Keratinocyte (primary cell): ENCODE results near the gene ERC2. TPM values are rescaled to one million over a fixed set of nuclear protein-coding genes. Genes with fewer than 3 reads are reported as not detected.

Experiments used
- DNase-seq: peaks from one replicate; pipeline ENCODE4 v3.0.0-alpha.2; 2011; ENCODE audit warnings: low read depth, missing footprints, low spot score
- FAIRE-seq: peaks from 2 replicates; lab custom pipeline; 2011; peaks lifted over from hg19 to GRCh38; lab: Jason Lieb, UNC
- H2AFZ ChIP-seq: 2 replicates; pipeline ENCODE4 v1.6.0; 2012; ENCODE audit warnings: low read length, control low read depth, inconsistent platforms; ENCODE audit not compliant: control insufficient read depth
- H3K27ac ChIP-seq: 2 replicates; pipeline ENCODE4 v1.5.1; 2011; ENCODE audit warnings: low read length; ENCODE audit not compliant: control insufficient read depth, insufficient read depth
- H3K27me3 ChIP-seq: 3 replicates; pipeline ENCODE4 v1.6.0; 2011; ENCODE audit warnings: low read length; ENCODE audit not compliant: control insufficient read depth, insufficient read depth; ENCODE audit errors: extremely low read depth
- H3K36me3 ChIP-seq, 2 experiments: 2 replicates in 1 of 2; 3 replicates in 1 of 2; pipeline ENCODE4 v1.5.1; 2011; ENCODE audit warnings: low read length in 2 of 2, mild to moderate bottlenecking in 1 of 2; ENCODE audit not compliant: control insufficient read depth in 2 of 2, insufficient read depth in 2 of 2; ENCODE audit errors: extremely low read depth in 1 of 2
- H3K4me1 ChIP-seq: 3 replicates; pipeline ENCODE4 v1.5.1; 2011; ENCODE audit warnings: low read length; ENCODE audit not compliant: control insufficient read depth, insufficient read depth; ENCODE audit errors: extremely low read depth
- H3K4me2 ChIP-seq: 3 replicates; pipeline ENCODE4 v1.6.0; 2011; ENCODE audit warnings: low read depth, low read length; ENCODE audit not compliant: control insufficient read depth, insufficient read depth; ENCODE audit errors: extremely low read depth
- H3K4me3 ChIP-seq, 3 experiments: fragments of 200-600 bp in 1 of 3; sonication (generic) in 1 of 3; 2 replicates in 2 of 3; 3 replicates in 1 of 3; pipeline ENCODE4 v1.5.1; 2011 to 2016; ENCODE audit warnings: low read length in 3 of 3, mild to moderate bottlenecking in 3 of 3, control low read depth in 2 of 3, inconsistent platforms in 1 of 3, low read depth in 1 of 3, mixed read lengths in 1 of 3, mixed run types in 1 of 3, moderate library complexity in 1 of 3; ENCODE audit not compliant: control insufficient read depth in 2 of 3, insufficient read depth in 2 of 3; ENCODE audit errors: extremely low read depth in 1 of 3
- H3K79me2 ChIP-seq: 2 replicates; pipeline ENCODE4 v1.6.0; 2012; ENCODE audit warnings: low read length; ENCODE audit not compliant: control insufficient read depth, insufficient read depth
- H3K9ac ChIP-seq: 3 replicates; pipeline ENCODE4 v1.6.0; 2011; ENCODE audit warnings: low read length; ENCODE audit not compliant: control insufficient read depth, insufficient read depth; ENCODE audit errors: extremely low read depth
- H3K9me1 ChIP-seq: 3 replicates; pipeline ENCODE4 v1.6.0; 2011; ENCODE audit warnings: low read length; ENCODE audit not compliant: control insufficient read depth, insufficient read depth; ENCODE audit errors: extremely low read depth
- H3K9me3 ChIP-seq: 2 replicates; pipeline ENCODE4 v1.5.1; 2012; ENCODE audit warnings: low read depth, low read length; ENCODE audit not compliant: control insufficient read depth
- H4K20me1 ChIP-seq: 3 replicates; pipeline ENCODE4 v1.6.0; 2011; ENCODE audit warnings: low read length; ENCODE audit not compliant: control insufficient read depth, insufficient read depth; ENCODE audit errors: extremely low read depth
- CTCF ChIP-seq, 3 experiments: IDR thresholded peaks in 1 of 3; conservative IDR thresholded peaks in 1 of 3; optimal IDR thresholded peaks in 1 of 3; 2 replicates in 2 of 3; 3 replicates in 1 of 3; pipeline versions ENCODE3 to v1.5.1; 2011; ENCODE audit warnings: low read length in 3 of 3, mild to moderate bottlenecking in 3 of 3, moderate library complexity in 2 of 3, control low read depth in 1 of 3, inconsistent platforms in 1 of 3; ENCODE audit not compliant: insufficient read depth in 2 of 3; ENCODE audit errors: extremely low read depth in 1 of 3
- EZH2 ChIP-seq: IDR thresholded peaks from one replicate; pipeline ENCODE4 v1.6.1; 2012; ENCODE audit warnings: inconsistent platforms, mild to moderate bottlenecking, low read length, moderate library complexity
- dilution Hi-C: fragments of 300-500 bp; cut with MboI; formaldehyde crosslinking; loops from one replicate; pipeline ENCODE4 v1.7.0; 2020; ENCODE audit warnings: low sequenced_read_pairs; ENCODE audit not compliant: extremely low pct_ligation_motif_present
- polyA plus RNA-seq, 5 experiments: library from polyadenylated mRNA; depleted of rRNA in 3 of 5; stranded (reverse) in 3 of 5; stranded (forward) in 1 of 5; unstranded in 1 of 5; fragments of >200 nt; gene quantifications; 1 replicate in 1 of 5; 2 replicates in 3 of 5; 3 replicates in 1 of 5; pipeline versions ENCODE4 v1.2.1 to v1.2.3, GENCODE V29; 2011 to 2012; ENCODE audit warnings: missing spikeins in 2 of 5, low read depth in 1 of 5, low replicate concordance in 1 of 5

Gene ERC2
- polyA plus RNA-seq, 1 donor (not counting 4 experiments of a cell fraction or from before 2014, with no cell fraction given): 0.08 TPM

- dilution Hi-C loops: no loop called here
Measured at GRCh38 chr3:56154297-56154696, 314.0 kb downstream of the ERC2 start.

GRCh38 chr3:56147354-56147753, 320.9 kb downstream of the ERC2 start:
- Histone ChIP-seq H3K27me3 (no peaks in the 10 kb centered on the region), H3K79me2 (no peaks in the 10 kb centered on the region), H3K4me3 (no peak overlapping the region), H3K36me3 (no peaks in the 10 kb centered on the region), H4K20me1 (no peaks in the 10 kb centered on the region), H3K9me3 (no peaks in the 10 kb centered on the region), H3K27ac (no peak overlapping the region), H3K4me2 (no peak overlapping the region), H2AFZ (no peak overlapping the region), H3K9me1 (no peaks in the 10 kb centered on the region), H3K9ac (no peak overlapping the region), H3K4me1 (no peaks in the 10 kb centered on the region)
- DNase-seq (no peak), FAIRE-seq (no peak)
- dilution Hi-C loops: no loop called here
- TF ChIP-seq EZH2: no peak
- TF ChIP-seq CTCF (optimal IDR thresholded peaks at IDR 0.05 in 1 of 3, IDR thresholded peaks at IDR 0.05 in 1 of 3, conservative IDR thresholded peaks at IDR 0.05 in 1 of 3; ENCODE audit: extremely low read depth in 1 of 3, insufficient read depth in 2 of 3, low read length in 3 of 3): no peak

More at GRCh38 chr3:56154297-56154696, 314.0 kb downstream of the ERC2 start:
- Histone ChIP-seq H3K9me1 (no peaks in the 10 kb centered on the region), H3K9me3 (no peaks in the 10 kb centered on the region), H3K4me2 (no peak overlapping the region), H3K4me3 (no peak overlapping the region), H3K4me1 (no peaks in the 10 kb centered on the region), H3K79me2 (no peaks in the 10 kb centered on the region), H3K9ac (no peak overlapping the region), H3K36me3 (no peaks in the 10 kb centered on the region), H4K20me1 (no peaks in the 10 kb centered on the region), H3K27ac (no peak overlapping the region), H3K27me3 (no peaks in the 10 kb centered on the region), H2AFZ (no peak overlapping the region)
- no peak for FAIRE-seq
- no peak for DNase-seq
- TF ChIP-seq EZH2 (no peak), CTCF (optimal IDR thresholded peaks at IDR 0.05 in 1 of 3, IDR thresholded peaks at IDR 0.05 in 1 of 3, conservative IDR thresholded peaks at IDR 0.05 in 1 of 3; ENCODE audit: extremely low read depth in 1 of 3, insufficient read depth in 2 of 3, low read length in 3 of 3) (no peak)
